GM12801 (cell line): ENCODE data around the gene CD300E.

Experiments
- CTCF ChIP-seq: IDR thresholded peaks from one replicate; pipeline ENCODE4 v1.5.1; 2011; ENCODE audit warnings: control low read depth; ENCODE audit not compliant: insufficient read length; ENCODE audit errors: extremely low read depth

CD300E gene

GRCh38 chr17:74616696-74617095 is 6.8 kb downstream of the CD300E start:
- no peak for TF ChIP-seq CTCF

- no peak for TF ChIP-seq CTCF
Observed at GRCh38 chr17:74612046-74612445, 11.5 kb downstream of the CD300E start.

- no peak for TF ChIP-seq CTCF
Observed at GRCh38 chr17:74610108-74610507, 13.4 kb downstream of the CD300E start.

- no peak for TF ChIP-seq CTCF
Observed at GRCh38 chr17:74608511-74608910, 15.0 kb downstream of the CD300E start.

- TF ChIP-seq CTCF: no peak
Observed at GRCh38 chr17:74607221-74607620, 16.3 kb downstream of the CD300E start.

- no peak for TF ChIP-seq CTCF
Observed at GRCh38 chr17:74606050-74606449, 17.5 kb downstream of the CD300E start.

GRCh38 chr17:74605361-74605760 is 18.2 kb downstream of the CD300E start:
- no peak for TF ChIP-seq CTCF

- no peak for TF ChIP-seq CTCF
Observed at GRCh38 chr17:74604761-74605160, 18.8 kb downstream of the CD300E start.
